Stimulated activated CD4-positive, alpha-beta T cell treated with anti-CD3 and anti-CD28 coated beads, Interleukin-1b, Interleukin-23, amount 100 ng/mL, for 24 hours (primary cell): ENCODE data around the gene ANKRD55.
"Not testable (repeated sequence)": the region's sequence is repeated elsewhere in the genome, so short reads cannot be mapped to it uniquely, and the experiment has no call there.

Source experiments
- DNase-seq, 4 experiments: peaks; one replicate each; pipeline ENCODE4 v3.0.0-alpha.2; 2020; ENCODE audit warnings: low read depth in 4 of 4, low spot score in 1 of 4

ANKRD55 gene

DNA sequence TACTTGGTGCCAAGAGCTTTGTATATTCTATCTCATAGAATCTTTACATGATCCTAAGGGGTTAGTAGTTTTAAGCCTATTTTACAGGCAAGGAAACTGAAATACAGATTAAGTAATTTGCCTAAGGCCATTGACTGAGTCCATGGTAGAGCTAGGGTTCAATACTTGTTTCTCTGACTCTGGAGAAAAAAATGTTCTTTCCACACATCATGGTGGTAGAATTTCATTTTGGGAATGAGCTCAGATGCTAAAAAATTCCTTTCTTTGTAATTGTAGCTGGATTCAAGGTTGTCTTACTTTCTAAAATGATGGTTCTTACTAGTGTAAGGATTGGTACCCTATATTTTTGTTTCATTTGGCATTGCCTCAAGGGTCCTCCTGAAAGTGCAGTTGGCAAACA is 86.0 kb downstream of the ANKRD55 start:
- no peak for DNase-seq

DNA sequence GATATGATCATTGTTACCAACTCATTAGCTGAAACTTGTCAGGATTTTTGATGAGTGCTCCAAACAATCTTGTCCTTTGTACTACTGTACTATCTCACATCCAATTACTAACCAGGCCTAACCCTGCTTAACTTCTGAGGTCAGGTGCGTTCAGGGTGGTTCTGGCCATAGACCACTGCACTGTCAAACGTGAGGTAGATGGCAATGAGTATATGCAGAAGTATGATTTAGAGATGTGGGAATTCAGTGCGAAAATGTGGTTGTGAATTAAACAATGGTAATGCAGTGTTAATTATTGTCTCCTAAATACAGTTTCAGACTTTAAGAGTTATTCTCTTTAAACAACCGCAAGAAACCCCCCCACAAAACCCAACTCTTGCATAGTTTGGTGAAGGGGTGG is 86.5 kb downstream of the ANKRD55 start:
- no peak for DNase-seq

DNA sequence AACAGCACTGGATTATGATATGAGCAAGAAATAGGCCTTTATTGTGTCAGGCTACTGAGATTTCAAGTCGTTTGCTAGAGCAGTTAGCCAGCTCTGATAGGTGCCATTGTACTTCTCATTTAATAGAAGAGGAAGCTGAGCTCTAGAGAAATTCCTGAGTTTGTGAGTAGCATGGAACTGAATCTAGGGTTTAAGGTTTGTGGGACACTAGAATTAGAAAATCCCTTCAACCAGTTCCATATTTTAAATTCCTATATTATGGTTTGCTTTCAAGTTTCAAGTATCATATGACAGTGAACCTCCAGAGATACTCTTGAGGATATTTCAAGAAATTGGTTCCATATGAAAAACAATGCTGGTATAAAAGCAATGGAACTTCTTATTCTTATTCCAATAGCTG is 87.6 kb downstream of the ANKRD55 start:
- DNase-seq = no peak

DNA sequence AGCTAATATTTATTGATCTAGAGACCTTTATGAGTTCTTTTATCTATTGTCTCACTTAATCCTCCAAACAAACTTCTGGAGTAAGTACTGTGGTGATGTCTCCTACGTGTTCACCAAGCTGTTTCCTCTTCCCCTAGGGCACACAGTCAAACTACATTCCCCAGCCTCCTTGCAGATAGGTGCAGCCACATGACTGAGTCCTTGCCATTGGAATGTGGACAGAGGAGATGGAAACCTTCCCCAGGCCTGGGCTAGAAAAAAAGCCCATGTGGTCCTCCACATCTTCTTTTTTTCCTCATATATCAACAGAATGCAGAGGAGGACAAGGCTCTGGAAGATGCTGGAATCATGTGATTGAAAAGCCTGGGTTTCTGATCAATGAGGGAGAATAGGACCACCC is 88.0 kb downstream of the ANKRD55 start:
- DNase-seq = no peak

DNA sequence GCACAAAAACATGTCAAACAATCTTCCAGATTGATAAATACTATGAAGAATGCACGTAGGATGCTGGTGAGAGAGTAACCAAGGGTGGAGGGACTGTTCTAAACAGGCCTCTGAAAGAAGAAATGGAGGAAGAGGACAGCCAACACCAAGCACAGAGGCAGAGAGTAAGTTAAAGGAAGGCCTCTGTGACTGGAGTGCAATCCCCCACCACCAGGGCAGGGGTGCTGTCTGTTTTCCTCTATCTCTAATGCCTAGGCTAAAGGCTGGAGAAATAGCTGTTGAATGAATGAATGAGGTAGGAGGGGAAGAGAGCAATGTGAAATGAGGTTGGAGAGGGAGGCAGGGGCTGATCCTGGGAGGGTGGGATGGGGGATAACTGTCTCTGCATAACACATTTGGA is 88.9 kb downstream of the ANKRD55 start:
- no peak for DNase-seq

DNA sequence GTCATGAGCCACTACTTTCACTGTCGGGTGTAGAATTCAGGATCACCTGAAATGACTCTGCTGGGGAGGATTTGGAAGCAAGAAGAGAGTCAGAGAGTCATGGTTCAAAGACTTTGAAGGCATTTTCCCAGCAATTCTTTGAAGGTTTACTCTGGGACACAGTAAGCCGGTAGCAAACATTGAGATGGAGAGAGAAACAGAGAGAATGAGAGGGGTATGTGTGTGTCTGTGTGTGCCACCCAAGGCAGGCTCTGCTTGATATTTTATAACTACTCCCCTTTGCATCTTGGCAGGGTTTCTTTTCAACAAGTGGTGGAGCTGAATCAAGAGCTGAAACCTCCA is 89.8 kb downstream of the ANKRD55 start:
- no peak for DNase-seq

DNA sequence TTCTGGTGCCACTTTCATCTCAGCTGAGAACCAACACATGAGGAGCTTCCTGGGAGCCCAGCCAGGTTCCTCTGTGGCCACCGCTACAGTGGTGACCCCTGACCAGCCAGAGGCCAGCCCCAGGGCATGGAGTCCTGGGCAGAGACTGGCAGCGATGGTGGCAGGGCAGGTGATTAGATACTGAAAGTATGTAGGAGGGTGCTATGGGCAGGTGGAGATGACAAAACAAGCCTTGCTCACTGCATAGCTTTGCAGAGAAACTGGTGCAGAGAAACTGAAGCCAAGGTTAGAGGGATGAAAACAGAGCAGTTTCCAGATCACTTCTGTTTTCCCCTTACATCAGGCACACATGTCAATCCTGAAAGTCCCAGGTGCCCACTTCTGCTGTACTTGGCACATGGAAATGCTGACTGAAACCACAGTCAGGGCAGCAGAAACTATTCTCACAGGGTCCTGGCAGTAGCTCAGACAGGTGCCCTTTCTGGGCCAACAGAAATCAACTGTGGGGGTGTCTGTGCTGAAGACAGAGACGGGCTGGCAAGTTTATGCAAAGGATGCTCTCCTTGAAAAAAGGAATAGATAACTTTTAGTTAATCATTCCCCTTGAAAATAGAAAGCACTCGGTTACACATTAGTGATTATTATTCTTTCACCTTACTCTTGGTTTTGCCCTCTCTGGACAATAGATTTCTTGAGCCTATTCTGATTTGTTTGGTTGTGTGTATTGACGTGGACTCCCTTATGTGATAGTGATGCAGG is 90.3 kb downstream of the ANKRD55 start:
- DNase-seq = no peak

DNA sequence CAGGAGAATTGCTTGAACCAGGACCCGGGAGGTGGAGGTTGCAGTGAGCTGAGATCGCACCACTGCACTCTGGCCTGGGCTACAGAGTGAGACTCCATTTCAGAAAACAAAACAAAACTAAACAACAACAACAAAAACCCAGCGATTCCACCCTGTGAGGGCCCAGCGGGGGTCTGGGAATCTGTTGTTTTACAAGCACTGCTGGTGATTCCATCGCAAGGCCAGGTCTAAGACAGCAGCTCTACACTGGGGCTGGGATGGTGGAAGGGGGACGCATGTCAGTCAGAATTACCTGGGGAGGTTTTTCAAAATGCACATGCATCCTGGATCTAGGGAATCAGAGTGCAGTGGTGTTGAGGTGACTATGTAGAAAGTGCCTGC is 90.9 kb downstream of the ANKRD55 start:
- DNase-seq = no peak

DNA sequence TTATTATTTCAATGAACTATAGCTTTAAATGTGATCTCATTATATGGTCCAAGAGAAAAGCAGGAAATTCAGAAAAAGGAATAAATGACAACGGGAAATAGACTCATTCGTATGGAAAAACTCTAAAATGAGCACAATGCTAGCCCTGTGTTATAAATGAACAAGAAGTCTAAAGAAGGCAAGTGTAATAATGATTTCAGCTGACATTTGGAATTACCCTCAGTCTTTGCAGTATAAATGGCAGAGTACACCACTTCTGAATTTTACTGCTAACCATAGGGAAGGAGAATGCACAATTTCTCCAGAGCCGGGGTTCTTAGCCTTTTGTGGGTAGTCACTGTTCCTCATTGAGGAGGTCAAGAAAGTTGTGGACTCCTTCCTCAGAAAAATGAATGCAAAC is 93.1 kb downstream of the ANKRD55 start:
- no peak for DNase-seq

DNA sequence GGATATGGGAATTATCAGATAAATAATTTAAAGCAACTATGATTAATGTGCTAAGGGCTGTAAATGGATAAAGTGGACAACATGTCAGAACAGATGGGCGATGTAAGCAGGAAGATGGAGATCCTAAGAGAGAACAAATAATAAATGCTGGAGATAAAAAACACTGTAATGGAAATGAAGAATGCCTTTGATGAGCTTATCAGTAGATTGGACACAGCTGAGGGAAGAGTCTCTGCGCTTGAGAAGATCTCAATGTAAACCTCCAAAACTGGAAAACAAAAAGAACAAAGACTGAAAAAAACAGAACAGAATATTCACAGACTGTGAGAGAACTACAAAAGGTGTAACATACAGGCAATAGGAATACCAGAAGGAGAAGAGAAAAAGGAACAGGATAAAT is 102.5 kb downstream of the ANKRD55 start:
- no peak for DNase-seq

DNA sequence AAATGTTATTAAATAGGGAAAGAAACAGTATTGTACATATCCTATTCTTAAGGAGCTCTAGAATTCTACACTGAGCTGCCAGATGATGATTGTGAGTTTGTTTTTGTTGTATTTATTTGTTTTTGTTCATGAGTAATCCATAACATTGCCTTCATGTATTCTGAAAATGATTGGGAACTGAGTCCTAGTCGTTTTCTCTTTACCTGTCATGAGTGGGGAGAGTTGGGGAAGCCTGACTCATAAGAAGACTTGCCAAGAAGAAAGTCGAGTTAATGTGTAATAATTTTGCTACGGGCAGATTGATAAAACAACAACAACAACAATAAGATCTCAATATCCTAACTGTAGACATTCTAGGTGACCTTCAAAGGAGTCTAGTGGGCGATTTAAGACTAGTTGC is 103.8 kb downstream of the ANKRD55 start:
- DNase-seq = no peak

DNA sequence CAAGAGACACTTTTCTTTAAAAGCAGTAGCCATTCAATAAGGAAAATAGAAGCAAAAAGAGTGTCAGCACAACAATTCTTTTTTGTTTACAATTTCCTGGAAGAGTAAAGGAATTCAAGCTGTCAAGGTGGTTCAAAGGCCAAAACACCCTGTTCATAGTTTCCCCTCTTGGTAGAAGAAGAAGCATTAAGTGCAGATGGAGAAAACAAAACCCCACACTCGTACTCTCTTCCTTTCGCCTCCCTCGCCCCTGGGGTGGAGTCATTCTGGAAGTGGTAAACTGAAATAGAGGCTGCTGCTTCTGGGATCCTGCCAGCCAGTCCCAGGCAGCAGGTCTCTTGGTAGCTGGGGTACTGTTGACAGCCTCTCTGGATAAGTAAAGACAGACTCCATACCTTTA is 105.0 kb downstream of the ANKRD55 start:
- peak in 2 of 4 experiments; percentile 21 to 27 for DNase-seq

DNA sequence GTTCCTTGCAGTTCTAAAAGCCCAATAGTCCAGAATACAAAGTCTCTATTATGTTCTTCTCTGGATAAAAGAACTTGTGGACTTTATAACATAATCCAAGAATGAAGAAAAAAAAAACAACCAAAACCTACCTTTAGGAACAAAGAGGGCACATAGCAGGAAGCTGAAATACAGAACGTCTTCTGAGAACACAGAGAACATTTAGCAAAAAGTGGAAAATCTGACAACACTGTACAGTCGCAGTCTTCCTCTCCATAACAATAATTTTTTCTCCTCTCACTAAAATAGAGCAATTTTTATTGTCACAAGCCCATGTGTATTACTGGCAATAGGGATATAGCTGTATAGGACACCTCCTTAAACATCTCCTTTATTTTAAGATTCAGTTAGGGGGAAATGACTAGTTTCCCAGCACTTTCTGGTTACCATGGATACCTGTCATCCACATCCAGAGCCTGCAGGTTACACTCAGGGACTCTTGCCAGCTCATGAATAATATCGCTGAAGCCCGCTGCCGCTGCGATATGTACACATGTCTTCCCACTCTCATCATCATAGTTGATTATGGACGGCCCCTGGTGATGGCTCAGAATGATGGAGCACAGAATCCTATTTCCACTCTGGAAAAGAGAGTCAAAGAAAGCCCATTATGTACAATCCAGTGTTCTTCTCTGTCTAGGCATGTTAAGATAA is 106.5 kb downstream of the ANKRD55 start:
- no peak for DNase-seq

DNA sequence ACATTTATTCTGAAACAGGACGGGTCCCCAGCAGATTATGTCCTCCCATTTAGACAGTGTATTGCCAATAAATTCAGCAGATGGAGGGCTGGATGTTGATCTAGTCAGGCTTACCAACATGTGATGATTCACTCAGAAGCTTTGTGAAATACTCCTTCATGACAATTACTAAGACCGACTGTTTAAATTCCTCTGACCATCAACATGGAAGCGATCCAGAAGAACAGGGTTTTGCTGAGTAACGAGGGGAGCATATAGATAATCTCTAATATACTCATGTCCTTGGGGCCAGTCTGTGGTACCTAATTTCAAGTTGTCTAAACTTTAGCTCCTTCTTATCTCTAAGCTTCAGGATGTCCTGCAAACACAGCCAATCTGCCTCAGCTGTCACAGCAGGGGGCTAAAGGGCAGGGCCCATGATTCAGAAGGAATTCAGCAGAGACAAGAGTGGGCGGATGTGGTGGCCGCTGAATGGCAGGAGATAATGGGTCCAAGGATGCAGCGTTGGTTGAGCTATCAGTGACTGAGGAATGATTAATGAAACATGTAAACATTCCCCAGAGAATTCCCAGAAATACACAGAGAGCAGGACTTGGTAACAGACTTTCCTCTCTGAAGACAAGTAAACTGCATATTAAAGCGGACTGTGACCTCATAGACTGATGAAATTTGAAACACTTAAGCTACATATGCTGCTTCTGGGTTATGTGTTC is 109.4 kb downstream of the ANKRD55 start:
- DNase-seq = no peak

DNA sequence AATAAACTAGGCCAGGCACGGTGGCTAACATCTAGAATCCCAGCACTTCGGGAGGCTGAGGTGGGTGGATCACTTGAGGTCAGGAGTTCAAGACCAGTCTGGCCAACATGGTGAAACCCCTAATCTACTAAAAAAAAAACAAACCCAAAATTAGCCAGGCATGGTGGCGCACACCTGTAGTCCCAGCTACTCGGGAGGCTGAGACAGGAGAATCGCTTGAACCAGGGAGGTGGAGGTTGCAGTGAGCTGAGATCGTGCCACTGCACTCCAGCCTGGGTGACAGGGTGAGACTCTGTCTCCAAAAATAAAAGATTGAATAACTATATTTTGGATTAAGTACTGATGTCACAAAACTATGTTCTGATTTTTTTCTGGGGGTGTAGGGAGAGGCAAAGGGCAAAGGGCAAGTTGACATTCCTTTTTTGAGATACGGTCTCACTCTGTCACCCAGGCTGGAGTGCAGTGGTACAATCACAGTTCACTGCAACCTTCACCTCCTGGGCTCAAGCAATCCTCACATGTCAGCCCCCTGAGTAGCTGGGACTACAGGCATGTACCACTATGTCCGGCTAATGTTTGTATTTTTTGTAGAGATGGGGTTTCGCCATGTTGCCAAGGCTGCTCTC is 110.7 kb downstream of the ANKRD55 start:
- DNase-seq = not testable (repeated sequence)

DNA sequence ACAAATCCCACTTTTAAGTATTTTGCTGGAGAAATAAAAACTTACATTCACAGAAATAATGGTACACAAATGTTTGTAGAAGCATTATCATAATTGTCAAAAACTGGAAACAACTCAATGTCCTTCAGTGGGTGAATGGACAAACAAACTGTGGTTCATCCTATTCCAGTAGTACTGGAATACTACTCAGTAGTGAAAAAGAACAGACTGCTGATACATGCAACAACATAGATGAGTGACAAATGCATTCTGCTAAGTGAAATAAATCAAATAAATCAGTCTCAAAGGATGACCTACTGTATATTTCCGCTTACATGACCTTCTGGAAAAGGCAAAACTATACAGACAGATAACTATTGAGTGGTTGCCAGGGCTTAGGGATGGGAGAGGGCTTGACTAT is 114.1 kb downstream of the ANKRD55 start:
- no peak for DNase-seq

DNA sequence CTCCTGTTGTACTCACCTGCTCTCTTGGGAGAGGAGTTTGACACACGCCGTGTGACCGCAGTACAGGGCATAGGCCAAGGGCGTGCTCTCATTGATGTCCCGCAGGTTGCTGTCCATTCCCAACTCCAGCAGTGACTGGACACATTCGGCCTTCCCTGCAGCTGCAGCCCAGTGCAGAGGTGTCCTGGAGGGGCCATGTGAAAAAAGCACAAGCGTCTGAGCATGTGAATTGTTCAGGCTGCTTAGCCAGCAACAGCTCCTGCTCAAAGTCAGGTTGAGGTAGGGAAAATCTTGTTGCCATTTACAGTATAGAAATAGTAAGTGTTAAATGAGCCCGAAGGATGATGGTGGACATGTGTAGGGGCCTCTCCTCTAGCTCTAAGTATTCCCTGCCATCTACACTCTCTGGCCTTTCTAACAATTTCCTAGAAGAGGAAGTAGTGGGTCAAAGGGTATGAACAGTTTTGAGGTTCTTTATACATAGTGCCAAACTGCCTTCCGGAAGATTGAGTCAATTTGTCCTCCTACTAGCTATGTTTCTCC is 116.5 kb downstream of the ANKRD55 start:
- DNase-seq = no peak

DNA sequence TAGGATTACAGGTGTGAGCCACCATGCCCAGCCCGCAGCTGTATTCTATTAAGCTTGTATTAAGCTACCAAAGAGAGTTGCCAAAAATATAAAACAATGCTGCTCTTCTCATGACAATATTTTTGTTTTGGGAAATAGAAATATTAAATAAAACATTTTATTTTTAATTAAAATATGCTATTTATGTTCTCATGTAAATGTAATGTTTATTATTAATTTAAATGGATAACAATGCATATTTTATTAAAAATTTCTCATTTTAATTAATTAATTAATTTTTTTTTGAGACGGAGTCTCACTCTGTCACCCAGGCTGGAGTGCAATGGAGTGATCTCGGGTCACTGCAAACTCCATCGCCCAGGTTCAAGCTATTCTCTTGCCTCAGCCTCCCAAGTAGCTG is 117.5 kb downstream of the ANKRD55 start:
- no peak for DNase-seq

DNA sequence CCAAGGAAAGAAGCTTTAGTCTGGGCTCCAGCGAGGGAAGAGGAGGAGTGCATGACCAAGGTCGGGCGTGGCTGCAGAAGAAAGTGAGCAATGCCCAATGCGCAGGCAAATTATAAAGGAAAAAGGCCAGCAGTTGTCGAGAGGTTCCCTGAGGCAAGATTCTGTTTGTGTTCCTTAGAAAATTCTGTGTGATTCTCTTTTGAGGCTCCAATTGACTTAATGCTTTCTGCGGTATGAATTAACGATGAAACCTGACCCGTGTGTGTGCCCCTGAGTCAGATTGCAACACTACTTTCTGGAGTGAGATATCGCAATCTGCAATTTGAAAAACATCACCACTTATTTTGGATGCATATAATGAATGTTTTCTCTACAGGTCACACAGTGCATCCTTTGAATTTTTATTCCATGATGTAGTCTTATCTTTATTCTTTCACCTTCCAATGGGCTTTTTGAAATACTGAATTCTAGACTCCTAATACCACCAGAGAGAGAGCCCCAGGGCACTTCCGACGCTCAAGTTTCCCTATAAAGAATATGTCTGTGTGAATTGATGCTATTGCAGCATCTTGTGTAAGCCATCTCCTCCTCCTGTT is 120.5 kb downstream of the ANKRD55 start:
- DNase-seq = no peak

DNA sequence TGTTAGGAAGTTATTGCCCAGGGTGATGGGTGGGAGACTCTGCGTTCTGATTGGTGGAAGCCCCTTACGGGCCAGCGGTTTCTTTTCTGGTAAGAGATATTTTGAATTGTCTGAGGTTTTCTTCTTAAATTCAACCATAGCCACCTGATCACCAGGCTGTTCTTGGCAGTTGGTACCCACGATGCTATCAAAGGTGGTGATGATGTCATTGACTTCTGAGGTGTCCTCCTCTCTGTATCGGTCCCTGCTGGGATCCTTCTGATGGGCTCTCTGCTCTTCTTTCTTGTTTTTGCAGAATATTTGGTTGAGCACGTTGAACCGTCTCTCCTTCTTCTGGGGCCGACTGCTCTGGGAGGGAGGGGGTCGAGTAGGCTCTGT is 121.7 kb downstream of the ANKRD55 start:
- DNase-seq = no peak

DNA sequence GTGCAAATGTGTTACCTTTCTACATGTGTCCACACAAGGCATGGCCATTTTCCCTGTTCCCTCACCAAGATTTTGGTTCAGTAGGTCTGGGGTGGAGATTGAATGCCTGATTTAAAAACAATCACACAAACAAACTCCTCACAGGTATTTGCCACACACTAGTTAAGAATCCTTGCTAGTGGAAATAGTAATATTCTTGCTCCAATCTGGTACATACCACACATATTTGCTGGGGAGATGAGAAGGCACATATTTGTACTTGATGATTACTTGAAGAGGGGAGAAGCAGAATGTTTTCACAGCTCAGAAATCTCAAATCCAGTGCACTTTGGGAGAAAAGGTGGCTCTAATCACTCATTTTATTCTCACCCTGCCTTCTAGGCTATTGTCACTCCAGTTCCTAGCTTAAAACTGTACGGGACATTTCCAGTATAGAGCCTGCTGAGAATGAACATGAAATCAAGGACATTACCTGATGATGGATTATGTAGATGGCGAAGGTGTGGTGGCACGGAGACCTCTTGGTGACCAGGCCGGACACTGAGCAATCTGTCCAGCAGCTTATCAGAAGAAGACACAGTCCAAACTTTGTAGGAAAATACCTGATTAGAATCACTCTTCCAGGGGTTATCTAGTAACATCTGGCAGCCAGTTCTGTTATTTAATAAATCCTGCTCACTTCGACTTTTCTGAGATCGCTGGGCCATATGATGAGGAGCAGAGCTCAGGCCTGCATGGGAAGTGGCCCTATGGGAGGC is 122.3 kb downstream of the ANKRD55 start:
- no peak for DNase-seq
